Midbrain (tissue), 1 donor: ENCODE measurements around the gene TADA2A.
"Not testable (repeated sequence)": the region's sequence is repeated elsewhere in the genome, so short reads cannot be mapped to it uniquely, and the experiment has no call there.

Experiments
- DNase-seq: peaks from one replicate; lab custom pipeline; 2025; lab: John Stamatoyannopoulos, UW

Gene TADA2A

DNA sequence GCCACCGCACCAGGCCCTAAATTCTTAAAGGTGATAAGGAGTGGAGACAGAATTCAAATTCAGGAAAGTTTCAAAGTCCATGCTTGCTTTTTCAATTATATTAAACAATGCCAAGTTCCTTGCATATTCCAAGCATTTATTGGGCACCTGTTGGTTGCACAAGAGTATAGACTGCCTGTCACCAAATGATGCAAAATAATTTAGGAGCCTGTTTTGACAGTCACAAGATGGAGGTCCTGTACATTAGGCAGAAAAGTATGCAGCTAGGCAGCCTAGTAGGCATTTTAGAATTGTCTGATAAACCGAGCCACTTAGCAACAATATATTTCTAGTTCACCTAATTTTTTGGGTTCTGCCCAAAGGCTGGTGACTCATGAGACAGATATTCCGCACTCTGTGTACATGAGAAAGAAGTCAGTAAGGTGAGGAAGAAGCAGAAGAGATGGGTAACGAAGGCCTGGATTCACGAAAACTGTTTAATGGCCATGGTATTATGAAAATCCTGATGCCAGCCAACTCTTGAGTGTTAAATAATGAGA is 7.4 kb upstream of the TADA2A start:
- no peak for DNase-seq

DNA sequence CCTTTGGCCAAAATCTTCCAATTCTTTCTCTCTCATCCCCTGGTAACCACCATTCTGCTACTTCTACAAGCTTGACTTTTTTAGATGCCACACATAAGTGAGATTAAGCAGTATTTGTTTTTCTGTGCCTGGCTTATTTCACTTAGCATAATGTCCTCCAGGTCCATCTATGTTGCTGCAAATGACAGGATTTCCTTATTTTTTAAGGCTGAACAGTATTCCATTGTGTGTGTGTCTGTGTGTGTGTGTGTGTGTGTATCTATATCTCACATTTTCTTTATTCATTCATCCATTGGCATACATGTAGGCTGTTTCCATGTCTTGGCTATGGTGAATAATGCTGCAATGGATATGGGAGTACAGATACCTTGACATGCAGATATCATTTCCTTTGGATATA is 6.2 kb upstream of the TADA2A start:
- no peak for DNase-seq

DNA sequence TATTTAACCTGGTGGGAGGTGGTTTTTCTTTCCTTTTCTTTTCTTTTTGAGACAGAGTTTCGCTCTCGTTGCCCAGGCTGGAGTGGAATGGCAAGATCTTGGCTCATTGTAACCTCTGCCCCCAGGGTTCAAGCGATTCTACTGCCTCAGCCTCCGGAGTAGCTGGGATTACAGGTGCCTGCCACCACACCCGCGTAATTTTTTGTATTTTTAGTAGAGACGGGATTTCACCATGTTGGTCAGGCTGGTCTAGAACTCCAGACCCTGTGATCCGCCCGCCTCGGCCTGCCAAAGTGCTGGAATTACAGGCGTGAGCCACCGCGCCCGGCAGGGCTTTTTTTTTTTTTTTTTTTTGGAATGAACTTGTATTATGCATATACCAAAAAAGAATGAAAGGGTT is 1.2 kb upstream of the TADA2A start:
- not testable (repeated sequence) for DNase-seq

DNA sequence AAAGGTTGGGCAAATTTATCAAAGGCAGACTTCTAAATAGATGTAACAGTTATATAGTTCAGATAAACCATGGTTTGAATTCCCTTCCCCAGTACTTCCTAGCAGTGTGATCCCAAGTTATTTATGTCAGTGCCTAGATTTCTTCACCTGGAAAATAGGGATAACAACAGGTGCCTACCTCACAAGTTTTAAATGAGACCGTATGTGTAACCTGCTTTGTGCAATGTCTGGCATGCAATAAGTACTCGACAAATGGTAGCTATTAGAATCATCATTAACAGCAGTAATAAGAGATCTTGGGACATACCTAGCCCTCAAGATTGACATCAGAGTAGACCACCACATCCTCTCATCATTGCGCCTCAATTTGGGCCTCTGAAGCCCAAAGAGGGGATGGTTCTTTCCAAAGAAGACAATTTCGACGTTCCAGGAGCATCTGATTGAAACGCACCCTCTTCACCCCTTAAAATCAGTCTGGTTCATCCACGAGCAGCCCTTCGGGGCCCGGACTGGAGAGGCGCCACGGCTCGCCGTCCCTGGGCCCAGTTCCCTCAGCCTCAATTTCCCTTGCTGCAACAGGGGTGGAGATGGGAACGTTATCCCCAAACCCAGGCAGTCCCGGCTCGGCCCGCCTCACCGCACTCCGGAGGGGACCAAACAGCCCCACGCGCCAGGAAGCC is 591 bp upstream of the TADA2A start:
- no peak for DNase-seq

DNA sequence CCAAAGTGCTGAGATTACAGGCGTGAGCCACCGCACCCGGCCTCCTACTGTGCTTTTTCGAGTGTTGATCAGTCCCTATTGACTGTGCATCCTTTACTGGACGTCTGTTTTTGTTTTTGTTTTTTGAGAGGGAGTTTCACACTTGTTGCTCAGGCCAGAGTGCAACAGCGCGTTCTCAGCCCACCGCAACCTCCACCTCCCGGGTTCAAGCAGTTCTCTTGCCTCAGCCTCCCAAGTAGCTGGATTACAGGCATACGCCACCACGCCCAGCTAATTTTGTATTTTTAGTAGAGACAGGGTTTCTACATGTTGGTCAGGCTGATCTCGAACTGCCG is 1.4 kb downstream of the TADA2A start:
- DNase-seq, result not testable (repeated sequence)

DNA sequence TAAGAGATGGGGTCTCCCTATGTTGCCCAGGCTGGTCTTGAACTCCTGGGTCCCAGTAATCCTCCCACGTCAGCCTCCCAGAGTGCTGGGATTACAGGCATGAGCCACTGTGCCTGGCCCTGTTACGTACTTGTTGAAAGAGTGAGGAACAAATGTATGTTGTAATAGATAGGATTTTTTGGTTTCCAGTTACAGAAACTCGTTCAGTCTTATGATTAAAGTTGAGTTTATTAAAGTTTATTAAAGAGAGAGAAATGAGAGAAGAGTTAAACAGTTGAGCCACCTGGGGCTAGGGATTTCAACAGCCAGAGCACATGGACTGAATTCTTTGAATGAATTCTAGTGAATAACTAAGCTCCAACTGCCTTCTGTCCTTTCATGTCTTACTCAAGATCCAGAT is 3.7 kb downstream of the TADA2A start:
- no peak for DNase-seq

DNA sequence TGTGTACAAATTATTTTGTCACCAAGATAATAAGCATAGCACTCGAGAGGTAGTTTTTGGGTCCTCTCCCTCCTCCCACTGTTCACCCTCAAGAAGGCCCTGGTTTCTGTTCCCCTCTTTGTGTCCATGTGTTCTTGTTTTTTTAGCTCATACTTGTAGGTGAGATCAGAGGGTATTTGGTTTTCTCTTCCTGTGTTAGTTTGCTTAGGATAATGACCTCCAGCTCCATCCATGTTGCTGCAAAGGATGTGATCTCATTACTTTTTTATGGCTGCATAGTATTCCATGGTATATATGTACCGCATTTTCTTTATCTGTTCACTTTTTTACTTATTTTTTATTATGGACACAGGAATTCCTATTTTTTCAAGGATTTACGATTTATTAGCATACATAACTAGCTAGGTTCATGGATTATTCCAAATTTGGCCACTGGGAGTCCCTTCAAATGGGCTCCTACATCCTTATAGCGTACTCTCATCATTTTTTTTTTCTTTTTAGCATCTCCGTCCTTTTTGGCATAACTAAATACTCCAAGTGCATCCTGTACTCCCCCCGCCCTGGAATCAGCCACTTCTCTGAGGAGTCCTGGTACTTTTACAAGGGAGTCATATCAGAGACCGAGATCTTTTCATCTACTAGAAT is 7.3 kb downstream of the TADA2A start:
- DNase-seq, result no peak

DNA sequence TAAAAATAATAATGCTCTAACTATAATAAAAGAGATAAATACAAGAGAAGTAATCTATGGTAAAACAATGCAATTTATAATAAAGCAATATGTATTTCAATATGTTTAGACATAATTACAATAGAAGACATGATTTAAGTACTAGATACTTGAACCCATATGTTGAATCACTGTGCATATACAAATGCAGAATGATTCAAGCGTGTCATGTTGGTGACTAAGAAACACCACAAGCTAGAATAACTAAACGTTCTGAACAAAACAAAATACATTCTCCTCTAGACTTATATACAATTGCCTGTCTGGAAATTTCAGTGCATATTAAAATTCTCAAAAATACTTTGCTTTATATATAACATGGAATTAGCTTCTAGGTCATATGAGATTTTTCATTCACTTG is 11.2 kb downstream of the TADA2A start:
- DNase-seq, result no peak

DNA sequence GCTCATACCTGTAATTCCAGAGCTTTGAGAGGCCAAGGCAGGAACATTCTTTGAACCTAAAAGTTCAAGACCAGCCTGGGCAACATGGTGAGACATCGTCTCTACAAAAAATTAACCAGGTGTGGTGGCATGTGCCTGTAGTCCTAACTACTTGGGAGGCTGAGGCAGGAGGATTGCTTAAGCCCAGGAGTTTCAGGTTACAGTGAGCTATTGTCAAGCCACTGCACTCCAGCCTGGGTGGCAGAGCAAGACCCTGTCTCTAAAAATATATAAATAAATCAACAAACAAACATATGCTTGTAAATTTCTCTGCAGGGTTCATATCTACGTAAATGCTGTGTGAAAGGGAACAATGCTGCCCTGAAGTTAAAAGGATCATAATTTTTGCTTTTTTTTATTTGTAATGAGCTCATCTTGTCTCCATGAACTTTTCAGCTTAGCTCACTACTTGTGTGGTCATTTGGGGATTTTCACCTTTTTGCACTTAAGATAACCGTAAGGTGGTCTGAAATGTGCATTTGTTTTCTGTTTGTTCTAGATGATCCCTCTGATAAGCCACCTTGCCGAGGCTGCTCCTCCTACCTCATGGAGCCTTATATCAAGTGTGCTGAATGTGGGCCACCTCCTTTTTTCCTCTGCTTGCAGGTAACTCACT is 16.4 kb downstream of the TADA2A start:
- DNase-seq, result no peak

DNA sequence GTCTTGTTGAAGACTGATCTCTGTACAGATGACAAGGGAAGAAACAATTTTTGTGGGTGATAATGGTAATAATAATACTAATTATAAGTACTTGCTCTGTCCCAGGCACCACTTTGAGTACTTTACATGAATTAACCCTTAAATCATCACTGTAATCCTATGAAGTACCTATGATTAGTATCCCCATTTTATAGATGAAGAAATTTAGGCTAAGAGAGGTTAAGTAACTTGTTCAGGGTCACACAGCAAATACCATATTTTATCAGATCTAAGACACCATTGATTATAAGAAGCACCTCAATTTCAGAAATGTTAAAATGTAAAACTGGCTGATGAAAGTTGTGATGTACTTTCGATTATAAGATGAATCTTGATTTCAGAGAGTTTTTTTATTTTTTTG is 18.6 kb downstream of the TADA2A start:
- no peak for DNase-seq

DNA sequence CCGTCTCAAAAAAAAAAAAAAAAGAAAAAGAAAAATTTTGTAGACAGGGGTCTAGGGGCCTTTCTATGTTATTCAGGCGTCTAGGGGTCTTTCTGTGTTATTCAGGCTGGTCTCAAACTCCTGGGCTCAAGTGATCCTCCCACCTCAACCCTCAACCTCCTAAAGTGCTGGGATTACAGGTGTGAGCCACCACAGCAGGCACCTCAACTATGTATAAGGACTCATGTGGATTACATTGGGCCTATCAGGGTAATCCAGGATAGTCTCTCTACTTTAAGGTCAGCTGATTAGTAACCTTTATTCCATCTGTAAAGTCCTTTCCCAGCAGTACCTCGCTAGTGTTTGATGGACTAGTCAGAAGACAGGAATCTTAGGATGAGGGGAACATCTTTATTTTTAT is 22.4 kb downstream of the TADA2A start:
- DNase-seq, result no peak

DNA sequence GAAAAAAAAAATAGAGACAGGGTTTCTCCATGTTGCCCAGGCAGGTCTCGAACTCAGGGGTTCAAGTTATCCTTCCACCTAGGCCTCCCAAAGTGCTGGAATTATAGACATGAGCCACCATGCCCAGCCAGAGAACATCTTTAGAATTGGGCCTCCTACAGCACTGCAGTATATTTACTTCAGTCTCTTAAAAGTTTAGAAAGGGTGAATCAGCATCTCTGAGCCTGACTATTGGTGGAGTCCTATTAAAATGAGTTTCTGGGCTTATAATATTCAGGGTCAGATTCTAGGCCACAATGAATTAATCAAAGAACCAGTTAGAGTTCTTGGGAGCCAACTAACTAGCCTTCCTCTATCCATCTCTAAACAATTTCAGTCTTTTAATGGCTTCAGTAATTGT is 22.8 kb downstream of the TADA2A start:
- DNase-seq, result no peak

DNA sequence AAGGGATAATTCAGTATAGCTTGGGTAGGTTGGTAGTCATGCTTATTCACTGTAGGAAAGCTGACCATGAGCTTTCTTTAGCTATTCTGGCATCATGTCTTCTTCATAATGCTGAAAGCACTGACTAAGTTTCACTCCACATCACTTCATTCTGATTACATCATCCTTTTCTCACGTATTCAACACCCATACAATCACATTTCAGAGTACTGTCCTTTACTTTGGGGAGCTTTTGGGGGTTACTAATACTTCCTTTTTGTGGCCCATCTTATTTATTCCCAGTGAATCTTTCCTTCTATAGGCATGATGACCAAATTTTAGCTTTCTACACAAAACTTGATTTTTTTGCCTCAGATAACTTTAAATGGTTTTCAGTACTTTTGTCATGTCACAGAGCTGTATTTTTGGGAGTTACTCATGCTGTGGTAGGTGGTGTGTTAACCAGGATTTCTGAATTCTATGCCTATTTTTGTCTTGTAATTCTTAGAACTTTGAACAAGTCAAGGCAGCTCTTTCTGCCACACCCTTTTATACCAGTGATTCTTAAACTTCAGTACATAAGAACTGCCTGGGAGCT is 23.5 kb downstream of the TADA2A start:
- DNase-seq, result no peak

DNA sequence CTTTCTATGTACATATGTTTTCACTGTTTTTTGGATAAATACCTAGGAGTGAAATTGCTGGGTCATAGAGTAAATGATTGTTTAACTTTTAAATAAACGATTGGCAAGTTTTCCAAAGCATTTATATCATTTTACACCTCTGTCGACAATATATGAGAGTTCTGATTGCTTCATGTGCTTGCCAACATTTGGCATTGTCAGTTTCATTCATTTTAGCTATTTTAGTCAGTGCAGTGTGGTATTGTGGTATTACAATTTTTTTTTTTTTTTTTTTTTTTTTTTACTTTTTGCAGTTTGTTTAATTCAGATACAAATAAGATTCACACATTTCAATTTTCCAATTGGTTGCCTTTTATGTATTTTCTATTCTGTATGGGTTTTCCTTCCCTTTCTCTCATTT is 26.0 kb downstream of the TADA2A start:
- no peak for DNase-seq

DNA sequence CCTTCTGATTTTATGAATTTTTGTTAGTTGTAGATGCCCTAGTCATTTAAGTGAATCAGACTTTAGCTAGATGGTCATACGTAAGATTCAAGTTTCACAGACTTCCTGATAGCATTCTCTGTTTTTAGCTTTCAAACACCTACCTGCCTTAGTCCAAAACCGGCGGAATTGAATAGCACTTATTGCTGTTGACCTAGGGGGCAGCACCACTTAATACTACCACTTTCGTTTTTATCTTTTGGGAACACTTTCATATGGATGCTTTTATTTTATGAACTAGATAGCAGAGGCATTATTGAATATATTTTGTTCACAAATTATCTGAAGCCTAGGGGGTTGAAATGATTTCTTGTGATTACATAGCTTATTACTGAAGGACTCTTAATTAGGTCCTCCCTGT is 31.5 kb downstream of the TADA2A start:
- no peak for DNase-seq

DNA sequence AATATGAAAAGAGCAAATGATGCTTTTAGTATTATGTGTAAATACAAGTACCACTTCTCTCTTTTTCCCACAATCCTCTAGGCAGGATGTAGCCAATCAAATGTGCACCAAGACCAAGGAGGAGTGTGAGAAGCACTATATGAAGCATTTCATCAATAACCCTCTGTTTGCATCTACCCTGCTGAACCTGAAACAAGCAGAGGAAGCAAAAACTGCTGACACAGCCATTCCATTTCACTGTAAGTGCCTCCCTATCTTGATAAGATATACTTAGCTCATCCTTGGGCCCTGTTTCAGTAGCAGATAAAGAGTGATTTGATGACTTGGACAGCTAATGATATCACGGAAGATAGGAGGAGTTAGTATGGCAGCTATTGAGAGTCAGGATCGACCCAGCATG is 33.7 kb downstream of the TADA2A start:
- no peak for DNase-seq

DNA sequence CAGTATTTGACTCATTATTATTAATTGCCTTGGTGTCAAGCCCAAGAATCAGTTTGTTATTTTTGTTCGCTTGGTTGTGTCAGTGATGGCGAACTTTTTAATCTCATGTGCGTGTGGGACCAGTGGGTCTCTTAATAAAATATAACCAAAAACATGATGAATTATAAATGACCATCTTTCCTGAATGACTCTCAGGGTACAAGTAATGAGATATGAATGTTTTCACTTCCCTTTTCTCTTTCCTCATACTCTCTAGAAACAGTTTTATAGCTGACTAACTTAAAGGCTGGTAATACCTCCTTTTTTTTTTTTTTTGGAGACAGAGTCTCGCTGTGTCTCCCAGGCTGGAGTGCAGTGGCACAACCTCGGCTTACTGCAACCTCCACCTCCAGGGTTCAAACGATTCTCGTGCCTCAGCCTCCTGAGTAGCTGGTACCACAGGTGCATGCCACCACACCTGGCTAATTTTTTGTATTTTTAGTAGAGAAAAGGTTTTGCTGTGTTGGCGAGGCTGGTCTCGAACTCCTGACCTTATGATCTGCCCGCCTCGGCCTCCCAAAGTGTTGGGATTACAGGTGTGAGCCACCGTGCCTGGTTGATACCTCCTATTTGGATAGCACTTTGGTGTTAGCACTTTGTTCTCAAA is 34.8 kb downstream of the TADA2A start:
- DNase-seq, result not testable (repeated sequence)

DNA sequence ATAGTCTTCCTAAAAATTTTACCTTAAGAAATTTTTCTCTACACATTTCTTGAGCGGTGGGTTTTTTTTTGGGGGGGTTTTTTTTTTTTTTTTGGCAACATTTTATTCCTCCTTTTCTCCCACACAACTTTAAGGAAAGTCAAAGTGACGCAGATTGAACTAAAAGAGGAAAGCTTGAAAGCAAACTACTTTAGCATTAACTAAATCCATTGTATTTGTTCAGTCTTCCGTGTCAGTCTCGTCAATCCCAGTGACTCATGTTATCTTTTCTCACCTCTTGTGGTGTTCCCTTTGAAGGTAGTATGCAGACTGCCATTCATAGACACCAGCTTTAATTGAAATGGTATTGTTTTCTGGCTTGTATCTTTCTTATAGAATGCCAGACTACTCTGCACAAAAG is 39.3 kb downstream of the TADA2A start:
- no peak for DNase-seq

DNA sequence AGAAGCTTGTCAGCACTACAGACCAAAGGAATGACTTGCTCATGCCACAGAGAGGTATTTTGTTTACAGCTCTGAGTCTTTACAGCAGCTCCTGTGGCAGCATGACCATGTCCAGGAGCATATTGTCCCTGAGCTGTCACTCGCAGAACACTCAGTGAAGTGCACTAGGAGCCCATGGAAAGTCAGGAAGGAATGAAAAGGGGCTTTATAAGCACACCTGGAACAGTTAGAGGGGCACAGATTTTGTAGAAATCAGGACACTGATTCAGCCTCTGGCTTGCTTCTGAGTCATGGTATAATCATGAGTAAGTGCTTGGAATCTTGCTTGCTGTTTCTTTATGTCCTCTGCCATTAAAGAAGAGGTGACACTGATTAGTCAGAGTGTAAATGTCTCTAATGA is 41.0 kb downstream of the TADA2A start:
- no peak for DNase-seq

DNA sequence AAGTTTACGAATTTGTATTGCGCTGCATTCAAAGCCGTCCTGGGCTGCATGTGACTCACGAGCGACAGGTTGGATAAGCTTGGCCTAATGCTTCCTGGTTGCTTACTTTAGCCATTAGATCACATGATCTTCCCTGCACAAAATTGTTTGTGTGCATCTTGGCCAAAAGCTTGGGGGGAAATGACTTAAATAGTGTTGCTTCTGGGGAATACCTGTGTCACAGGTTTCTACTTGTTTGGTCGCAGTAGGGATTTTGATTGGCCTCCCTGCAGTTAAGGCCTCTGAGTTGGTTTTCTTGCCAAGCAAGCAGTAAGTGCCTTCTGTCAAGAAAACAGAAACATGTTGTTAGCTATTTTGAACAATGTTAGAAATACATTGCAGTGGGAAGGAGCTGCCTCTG is 43.4 kb downstream of the TADA2A start:
- no peak for DNase-seq

DNA sequence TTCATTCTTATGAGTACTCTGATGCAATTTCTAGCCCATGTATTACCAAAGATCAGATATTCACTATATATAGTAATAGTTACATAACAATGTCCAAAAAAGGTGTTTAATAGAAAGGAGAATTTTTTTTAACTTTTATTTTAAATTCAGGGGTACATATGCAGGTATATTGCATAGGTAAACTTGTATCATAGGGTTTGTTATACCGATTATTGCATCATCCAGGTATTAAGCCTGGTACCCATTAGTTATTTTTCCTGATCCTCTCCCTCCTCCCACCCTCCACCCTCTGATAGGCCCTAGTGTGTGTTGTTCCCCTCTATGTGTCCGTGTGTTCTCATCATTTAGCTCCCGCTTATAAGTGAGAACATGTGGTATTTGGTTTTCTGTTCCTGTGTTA is 51.1 kb downstream of the TADA2A start:
- DNase-seq, result not testable (repeated sequence)

DNA sequence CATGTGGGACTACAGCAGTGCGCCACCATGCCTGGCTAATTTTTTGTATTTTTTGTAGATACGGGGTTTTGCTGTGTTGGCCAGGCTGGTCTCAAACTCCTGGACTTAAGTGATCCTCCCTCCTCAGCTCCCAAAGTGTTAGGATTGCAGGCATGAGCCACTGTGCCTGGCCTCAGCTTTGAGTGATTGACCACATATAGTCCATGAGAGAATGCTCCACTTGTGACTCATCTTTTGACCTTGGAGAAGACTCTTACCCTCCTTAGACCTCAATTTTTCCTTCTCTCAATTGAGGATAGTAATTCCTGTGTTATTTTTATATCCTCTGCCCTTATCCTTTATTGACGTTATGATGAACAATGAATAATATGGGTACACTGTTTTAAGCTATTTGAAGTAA is 52.1 kb downstream of the TADA2A start:
- no peak for DNase-seq

DNA sequence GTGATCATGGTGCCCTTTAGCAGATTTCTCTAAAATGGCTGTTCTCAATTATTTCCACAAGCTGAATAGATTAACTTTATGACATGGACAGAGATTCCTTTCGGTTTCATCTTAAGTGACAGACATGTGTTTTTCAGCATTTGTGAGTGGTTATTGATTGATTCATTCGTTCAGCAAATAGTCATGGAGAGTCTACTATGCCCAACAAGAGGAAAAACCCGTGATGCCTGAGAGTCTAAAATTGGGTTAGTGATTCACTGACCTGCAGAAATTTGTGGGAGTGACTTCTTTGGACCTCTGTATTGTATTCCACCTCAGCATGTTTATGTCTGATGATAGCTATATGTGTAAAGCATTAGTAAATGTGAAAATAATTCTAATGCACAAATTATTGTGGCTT is 55.0 kb downstream of the TADA2A start:
- DNase-seq, result no peak
